CD4-positive, alpha-beta memory T cell (primary cell): ENCODE results near the gene TNFAIP8L3. TPM values are rescaled to one million over a fixed set of nuclear protein-coding genes. Genes with fewer than 3 reads are reported as not detected.

Experiments
- CTCF ChIA-PET: fragments of 350-600 bp; sonication (Branson Sonifier 250); formaldehyde crosslinking; loops from one replicate; lab custom pipeline; 2021; ENCODE audit warnings: inconsistent platforms; ENCODE audit not compliant: partially characterized antibody; lab: Charles Lee
- POLR2A ChIA-PET: fragments of 350-600 bp; sonication (Branson Sonifier 250); formaldehyde crosslinking; loops from one replicate; lab custom pipeline; 2021; ENCODE audit not compliant: partially characterized antibody; lab: Charles Lee
- DNase-seq, 5 donors: peaks; one replicate each; pipeline versions ENCODE4 v3.0.0 to v3.0.0-alpha.2; 2020 to 2022; ENCODE audit warnings: mixed read lengths in 1 of 5
- H3K27ac ChIP-seq: one replicate; pipeline ENCODE4 v1.7.0; 2013; ENCODE audit warnings: low read depth, low read length
- H3K27me3 ChIP-seq: 2 replicates; pipeline ENCODE4 v1.7.0; 2013; ENCODE audit warnings: mild to moderate bottlenecking, low read length, moderate library complexity; ENCODE audit not compliant: insufficient read depth
- H3K36me3 ChIP-seq: 2 replicates; pipeline ENCODE4 v1.7.0; 2013; ENCODE audit warnings: mild to moderate bottlenecking, low read length, moderate library complexity; ENCODE audit not compliant: insufficient read depth
- H3K4me1 ChIP-seq: 2 replicates; pipeline ENCODE4 v1.7.0; 2013; ENCODE audit warnings: mild to moderate bottlenecking, low read length, moderate library complexity; ENCODE audit not compliant: insufficient read depth
- H3K4me3 ChIP-seq, 2 donors: one replicate each; pipeline ENCODE4 v1.7.0; 2013; ENCODE audit warnings: low read length in 2 of 2, mild to moderate bottlenecking in 1 of 2
- H3K9me3 ChIP-seq, 2 donors: one replicate each; pipeline ENCODE4 v1.7.0; 2013; ENCODE audit warnings: low read length in 2 of 2, control low read depth in 1 of 2; ENCODE audit not compliant: control insufficient read depth in 1 of 2
- H3K27ac Mint-ChIP-seq, 7 donors: one replicate each; pipeline ENCODE4 v1.8.0; 2020 to 2021; ENCODE audit warnings: mixed read lengths in 7 of 7, mild to moderate bottlenecking in 6 of 7, inconsistent platforms in 3 of 7, moderate library complexity in 3 of 7
- H3K27me3 Mint-ChIP-seq, 2 donors: one replicate each; pipeline ENCODE4 v1.8.0; 2020 to 2021; ENCODE audit warnings: mixed read lengths in 2 of 2
- H3K36me3 Mint-ChIP-seq, 2 donors: one replicate each; pipeline ENCODE4 v1.8.0; 2020 to 2021; ENCODE audit warnings: mixed read lengths in 2 of 2, inconsistent platforms in 1 of 2, mild to moderate bottlenecking in 1 of 2
- H3K4me1 Mint-ChIP-seq, 4 donors: one replicate each; pipeline ENCODE4 v1.8.0; 2020 to 2021; ENCODE audit warnings: mixed read lengths in 4 of 4, mild to moderate bottlenecking in 1 of 4
- H3K4me3 Mint-ChIP-seq, 8 donors: one replicate each; pipeline ENCODE4 v1.8.0; 2020 to 2021; ENCODE audit warnings: mixed read lengths in 8 of 8, mild to moderate bottlenecking in 7 of 8, moderate library complexity in 6 of 8, inconsistent platforms in 3 of 8
- H3K9me3 Mint-ChIP-seq, 8 donors: one replicate each; pipeline ENCODE4 v1.8.0; 2020 to 2021; ENCODE audit warnings: mixed read lengths in 8 of 8, mild to moderate bottlenecking in 5 of 8, inconsistent platforms in 3 of 8, moderate library complexity in 1 of 8
- intact Hi-C: fragments of 100-400 bp; cut with micrococcal nuclease; formaldehyde crosslinking; loops from one replicate; pipeline ENCODE4 v1.15.1; 2023
- polyA plus RNA-seq, 2 donors: library from polyadenylated mRNA; unstranded; fragments of 300-500 nt; fragmentation: Illumina TruSeq; gene quantifications; one replicate each; pipeline ENCODE4 v1.2.3, GENCODE V29; 2021
- total RNA-seq, 2 experiments: library from RNA; stranded (reverse); gene quantifications; one replicate each; pipeline ENCODE4 v1.2.3, GENCODE V29; 2021

The TNFAIP8L3 gene
- total and polyA plus RNA-seq, 4 experiments from 2014 or later: not detected

- Histone ChIP-seq H3K9me3 (no peaks in the 10 kb centered on the region), H3K4me1 (no peaks in the 10 kb centered on the region), H3K36me3 (no peaks in the 10 kb centered on the region), H3K27me3 (peaks cover 5% of the 10 kb centered on the region), H3K4me3 (no peak overlapping the region), H3K27ac (no peak overlapping the region)
- Mint-ChIP-seq H3K4me3 (no peak overlapping the region), H3K36me3 (no peaks in the 10 kb centered on the region), H3K27ac (no peak overlapping the region), H3K27me3 (peaks cover 37 to 49% of the 10 kb centered on the region in 2 donors), H3K4me1 (peaks cover 2 to 13% (median 6%) of the 10 kb centered on the region in 4 donors), H3K9me3 (no peaks in the 10 kb centered on the region)
- ChIA-PET CTCF (interaction anchor here (1.3 kb wide), 1 partner anchor 9 kb away, joined by 3 read pairs; no protein-coding TSS in a partner anchor), POLR2A (no interaction called here)
- DNase-seq: no peak
- intact Hi-C loops: no loop called here
These were observed 4.8 kb downstream of the TNFAIP8L3 start for GRCh38 chr15:51089699-51090453.

- Mint-ChIP-seq H3K27ac (no peak overlapping the region), H3K9me3 (no peaks in the 10 kb centered on the region), H3K4me1 (peaks cover 1 to 13% (median 6%) of the 10 kb centered on the region in 4 donors), H3K36me3 (no peaks in the 10 kb centered on the region), H3K4me3 (no peak overlapping the region), H3K27me3 (peaks cover 37 to 48% of the 10 kb centered on the region in 2 donors)
- Histone ChIP-seq H3K27ac (no peak overlapping the region), H3K4me1 (no peaks in the 10 kb centered on the region), H3K27me3 (peaks cover 5% of the 10 kb centered on the region), H3K4me3 (no peak overlapping the region), H3K36me3 (no peaks in the 10 kb centered on the region), H3K9me3 (no peaks in the 10 kb centered on the region)
- intact Hi-C loops: no loop called here
- no peak for DNase-seq
- CTCF ChIA-PET: no interaction called here
- POLR2A ChIA-PET: no interaction called here
These were observed 5.7 kb downstream of the TNFAIP8L3 start for GRCh38 chr15:51089041-51089440.

- H3K4me3 ChIP-seq: no peak overlapping the region
- H3K27ac ChIP-seq: no peak overlapping the region
- H3K27me3 ChIP-seq: peaks cover 5% of the 10 kb centered on the region
- Mint-ChIP-seq H3K9me3 (no peaks in the 10 kb centered on the region), H3K4me3 (no peak overlapping the region), H3K36me3 (no peaks in the 10 kb centered on the region), H3K27me3 (peaks cover 37 to 48% of the 10 kb centered on the region in 2 donors), H3K27ac (no peak overlapping the region), H3K4me1 (peaks cover 1 to 10% (median 5%) of the 10 kb centered on the region in 4 donors)
- POLR2A ChIA-PET: no interaction called here
- DNase-seq: no peak
- CTCF ChIA-PET: no interaction called here
- no peaks in the 10 kb centered on the region for H3K4me1 ChIP-seq
- H3K9me3 ChIP-seq: no peaks in the 10 kb centered on the region
- no peaks in the 10 kb centered on the region for H3K36me3 ChIP-seq
- intact Hi-C loops: no loop called here
These were observed 6.1 kb downstream of the TNFAIP8L3 start for GRCh38 chr15:51088585-51088984.

DNA sequence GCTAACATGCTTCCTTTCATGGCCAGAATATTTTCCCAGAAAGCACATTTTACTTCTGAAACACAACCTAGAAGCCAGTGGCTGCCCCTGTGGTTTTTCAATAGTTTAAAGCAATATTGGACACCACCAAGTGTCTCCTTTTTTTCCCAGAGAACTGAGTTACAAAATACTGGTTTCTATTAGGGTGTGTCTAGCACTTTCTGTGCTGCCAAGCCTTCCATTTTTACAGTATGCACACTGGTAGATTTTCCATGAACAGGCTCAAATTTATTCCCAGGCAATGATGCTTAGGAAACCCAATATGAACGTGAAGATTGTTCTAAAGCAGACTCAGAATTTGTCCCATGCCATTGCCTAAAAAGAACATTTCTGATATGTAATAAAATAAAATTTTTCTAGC lies 7.2 kb downstream of the TNFAIP8L3 start:
- Mint-ChIP-seq H3K4me1 (peaks cover 0 to 5% (median 0%) of the 10 kb centered on the region in 4 donors), H3K4me3 (no peak overlapping the region), H3K36me3 (no peaks in the 10 kb centered on the region), H3K27ac (no peak overlapping the region), H3K27me3 (peaks cover 30 to 40% of the 10 kb centered on the region in 2 donors), H3K9me3 (no peaks in the 10 kb centered on the region)
- Histone ChIP-seq H3K9me3 (no peaks in the 10 kb centered on the region), H3K4me1 (no peaks in the 10 kb centered on the region), H3K27me3 (peaks cover 5% of the 10 kb centered on the region), H3K36me3 (no peaks in the 10 kb centered on the region), H3K4me3 (no peak overlapping the region), H3K27ac (no peak overlapping the region)
- intact Hi-C loops: no loop called here
- POLR2A ChIA-PET: no interaction called here
- DNase-seq: no peak
- CTCF ChIA-PET: no interaction called here

GRCh38 chr15:51086409-51086808 lies 8.3 kb downstream of the TNFAIP8L3 start:
- no peak for DNase-seq
- intact Hi-C loops: no loop called here
- Mint-ChIP-seq H3K4me3 (no peak overlapping the region), H3K27me3 (peaks cover 23 to 32% of the 10 kb centered on the region in 2 donors), H3K4me1 (no peaks in the 10 kb centered on the region), H3K9me3 (no peaks in the 10 kb centered on the region), H3K27ac (no peak overlapping the region), H3K36me3 (no peaks in the 10 kb centered on the region)
- H3K27ac ChIP-seq: no peak overlapping the region
- H3K4me3 ChIP-seq: no peak overlapping the region
- H3K36me3 ChIP-seq: no peaks in the 10 kb centered on the region
- H3K27me3 ChIP-seq: no peaks in the 10 kb centered on the region
- ChIA-PET CTCF (no interaction called here), POLR2A (no interaction called here)
- no peaks in the 10 kb centered on the region for H3K4me1 ChIP-seq
- H3K9me3 ChIP-seq: no peaks in the 10 kb centered on the region

- Histone ChIP-seq H3K4me3 (no peak overlapping the region), H3K27ac (no peak overlapping the region), H3K4me1 (no peaks in the 10 kb centered on the region), H3K36me3 (no peaks in the 10 kb centered on the region), H3K9me3 (no peaks in the 10 kb centered on the region), H3K27me3 (no peaks in the 10 kb centered on the region)
- DNase-seq: no peak
- Mint-ChIP-seq H3K9me3 (peaks cover 0 to 2% (median 0%) of the 10 kb centered on the region in 8 donors), H3K27me3 (peaks cover 18 to 27% of the 10 kb centered on the region in 2 donors), H3K4me3 (no peak overlapping the region), H3K4me1 (no peaks in the 10 kb centered on the region), H3K36me3 (no peaks in the 10 kb centered on the region), H3K27ac (no peak overlapping the region)
- intact Hi-C loops: no loop called here
- ChIA-PET POLR2A (no interaction called here), CTCF (no interaction called here)
These were observed 8.9 kb downstream of the TNFAIP8L3 start for GRCh38 chr15:51085764-51086163.

DNA sequence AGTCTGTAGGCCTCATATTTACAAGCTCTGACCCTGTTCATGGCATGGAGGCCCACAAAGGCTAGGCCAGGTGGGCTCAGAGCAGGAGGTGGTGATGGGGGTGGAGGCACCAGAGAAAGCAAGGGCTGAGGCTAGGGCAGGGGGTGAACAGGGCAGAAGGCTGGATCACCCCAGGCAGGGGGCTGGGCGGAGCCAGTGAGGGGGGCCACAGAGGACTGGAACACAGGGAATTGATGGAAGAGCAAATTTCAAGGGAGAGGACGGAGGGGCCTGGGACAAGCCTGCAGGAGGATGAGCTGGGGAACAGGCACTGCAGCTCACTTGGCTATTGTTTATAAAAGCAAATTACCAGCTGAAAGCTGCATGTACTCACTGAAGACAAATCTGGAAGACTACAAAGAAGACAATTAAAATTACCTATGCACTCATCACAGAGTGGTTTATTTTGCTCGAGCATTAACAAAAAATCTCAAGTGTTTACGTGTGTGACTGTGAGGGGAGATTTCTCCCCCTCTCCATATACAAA lies 11.0 kb downstream of the TNFAIP8L3 start:
- H3K36me3 Mint-ChIP-seq: no peaks in the 10 kb centered on the region
- H3K27ac Mint-ChIP-seq: no peak overlapping the region
- intact Hi-C loops: no loop called here
- Histone ChIP-seq H3K36me3 (no peaks in the 10 kb centered on the region), H3K9me3 (no peaks in the 10 kb centered on the region), H3K4me3 (no peak overlapping the region), H3K27me3 (no peaks in the 10 kb centered on the region), H3K27ac (no peak overlapping the region), H3K4me1 (no peaks in the 10 kb centered on the region)
- CTCF ChIA-PET: no interaction called here
- DNase-seq: no peak
- H3K9me3 Mint-ChIP-seq: peaks cover 0 to 2% (median 0%) of the 10 kb centered on the region in 8 donors
- peaks cover 0 to 1% (median 0%) of the 10 kb centered on the region in 4 donors for H3K4me1 Mint-ChIP-seq
- POLR2A ChIA-PET: no interaction called here
- peaks cover 9 to 15% of the 10 kb centered on the region in 2 donors for H3K27me3 Mint-ChIP-seq
- H3K4me3 Mint-ChIP-seq: no peak overlapping the region
